Natural killer cell (primary cell): ENCODE data around the gene ANKRD60. TPM values are rescaled to one million over a fixed set of nuclear protein-coding genes. Genes with fewer than 3 reads are reported as not detected.

Experiments
- ATAC-seq, 3 donors: fragments of 150-1000 bp in 2 of 3; fragments of 200-7000 bp in 1 of 3; cut with Tn5 transposase; 1 replicate in 1 of 3; 2 replicates in 2 of 3; pipeline ENCODE4 v1.10.0; 2021; ENCODE audit warnings: mild to moderate bottlenecking in 2 of 3, moderate library complexity in 2 of 3
- DNase-seq, 2 donors: peaks; one replicate each; pipeline versions ENCODE4 v3.0.0 to v3.0.0-alpha.2; 2013 to 2021; ENCODE audit warnings: mixed read lengths in 1 of 2
- H3K27ac ChIP-seq: one replicate; pipeline ENCODE4 v1.5.1; 2013; ENCODE audit warnings: mild to moderate bottlenecking, low read length
- H3K27me3 ChIP-seq: one replicate; pipeline ENCODE4 v1.6.1; 2013; ENCODE audit warnings: low read length; ENCODE audit not compliant: control insufficient read depth, insufficient read depth
- H3K36me3 ChIP-seq: one replicate; pipeline ENCODE4 v1.6.1; 2013; ENCODE audit warnings: low read length; ENCODE audit not compliant: control insufficient read depth, insufficient read depth
- H3K4me1 ChIP-seq: one replicate; pipeline ENCODE4 v1.6.1; 2013; ENCODE audit warnings: low read length; ENCODE audit not compliant: control insufficient read depth, insufficient read depth
- H3K4me3 ChIP-seq: one replicate; pipeline ENCODE4 v1.5.1; 2013; ENCODE audit warnings: low read length
- H3K9me3 ChIP-seq: one replicate; pipeline ENCODE4 v1.6.1; 2013; ENCODE audit warnings: low read length; ENCODE audit not compliant: control insufficient read depth, insufficient read depth
- H3K27ac Mint-ChIP-seq, 2 donors: one replicate each; pipeline ENCODE4 v1.8.0; 2022; ENCODE audit warnings: mild to moderate bottlenecking in 2 of 2, mixed read lengths in 2 of 2, moderate library complexity in 1 of 2
- H3K27me3 Mint-ChIP-seq, 2 donors: one replicate each; pipeline ENCODE4 v1.8.0; 2022; ENCODE audit warnings: low read depth in 2 of 2, mixed read lengths in 2 of 2
- H3K36me3 Mint-ChIP-seq: one replicate; pipeline ENCODE4 v1.8.0; 2022; ENCODE audit warnings: mixed read lengths
- H3K4me1 Mint-ChIP-seq, 2 donors: one replicate each; pipeline ENCODE4 v1.8.0; 2022; ENCODE audit warnings: mixed read lengths in 2 of 2
- H3K4me3 Mint-ChIP-seq: one replicate; pipeline ENCODE4 v1.8.0; 2022; ENCODE audit warnings: mild to moderate bottlenecking, moderate library complexity, mixed read lengths
- H3K9me3 Mint-ChIP-seq, 2 donors: one replicate each; pipeline ENCODE4 v1.8.0; 2022; ENCODE audit warnings: mixed read lengths in 2 of 2
- WGBS: methylation state at CpG from one replicate; pipeline ENCODE4 v1.1.7; 2013; ENCODE audit warnings: missing lambda C conversion rate; ENCODE audit not compliant: insufficient coverage; 5-methylcytosine and 5-hydroxymethylcytosine counted together
- intact Hi-C: fragments of 100-400 bp; cut with micrococcal nuclease; formaldehyde crosslinking; loops from one replicate; pipeline ENCODE4 v1.14.2; 2022
- total RNA-seq, 4 donors: library from RNA; stranded (reverse); fragments of 120-200 nt in 1 of 4; gene quantifications; one replicate each; pipeline versions ENCODE4 v1.2.3 to v1.2.4, GENCODE V29; 2013 to 2022
- TF ChIP-seq, protein P1 (sequence below): fragments of 200-600 bp; IDR thresholded peaks from one replicate; pipeline ENCODE4 v1.8.0; 2022; ENCODE audit warnings: antibody characterized with exemption

ANKRD60 gene
- total RNA-seq, 3 donors from 2014 or later (not counting 1 experiment from before 2014, with no cell fraction given), result not detected

DNA sequence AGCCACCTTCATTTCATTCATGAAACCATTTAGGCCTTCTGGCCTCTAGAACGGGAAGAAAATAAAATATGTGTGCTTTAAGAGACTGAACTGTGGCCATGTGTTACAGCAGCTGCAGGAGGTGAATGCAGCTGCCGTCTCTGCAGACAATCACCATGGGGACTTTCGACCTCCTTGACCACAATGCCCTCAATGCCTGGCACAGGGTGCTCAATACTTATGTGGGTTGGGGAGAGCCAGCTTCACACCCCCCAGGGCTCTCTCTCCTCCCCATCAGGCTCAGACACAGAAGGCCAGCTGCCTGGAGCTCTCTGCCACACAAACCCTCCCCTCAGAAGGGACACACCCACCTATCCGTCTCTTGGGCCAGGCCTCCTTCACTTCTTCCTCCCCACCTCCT lies 43.5 kb downstream of the ANKRD60 start:
- Histone ChIP-seq H3K36me3 (no peaks in the 10 kb centered on the region), H3K4me3 (no peak overlapping the region), H3K27ac (no peak overlapping the region), H3K4me1 (peaks cover under 1% of the 10 kb centered on the region), H3K27me3 (no peaks in the 10 kb centered on the region), H3K9me3 (no peaks in the 10 kb centered on the region)
- no peaks in the 10 kb centered on the region for H3K36me3 Mint-ChIP-seq
- peaks cover 15 to 21% of the 10 kb centered on the region in 2 donors for H3K27me3 Mint-ChIP-seq
- 79% methylated on average over 4 of the region's 4 CpGs for WGBS
- TF ChIP-seq, protein P1, sequence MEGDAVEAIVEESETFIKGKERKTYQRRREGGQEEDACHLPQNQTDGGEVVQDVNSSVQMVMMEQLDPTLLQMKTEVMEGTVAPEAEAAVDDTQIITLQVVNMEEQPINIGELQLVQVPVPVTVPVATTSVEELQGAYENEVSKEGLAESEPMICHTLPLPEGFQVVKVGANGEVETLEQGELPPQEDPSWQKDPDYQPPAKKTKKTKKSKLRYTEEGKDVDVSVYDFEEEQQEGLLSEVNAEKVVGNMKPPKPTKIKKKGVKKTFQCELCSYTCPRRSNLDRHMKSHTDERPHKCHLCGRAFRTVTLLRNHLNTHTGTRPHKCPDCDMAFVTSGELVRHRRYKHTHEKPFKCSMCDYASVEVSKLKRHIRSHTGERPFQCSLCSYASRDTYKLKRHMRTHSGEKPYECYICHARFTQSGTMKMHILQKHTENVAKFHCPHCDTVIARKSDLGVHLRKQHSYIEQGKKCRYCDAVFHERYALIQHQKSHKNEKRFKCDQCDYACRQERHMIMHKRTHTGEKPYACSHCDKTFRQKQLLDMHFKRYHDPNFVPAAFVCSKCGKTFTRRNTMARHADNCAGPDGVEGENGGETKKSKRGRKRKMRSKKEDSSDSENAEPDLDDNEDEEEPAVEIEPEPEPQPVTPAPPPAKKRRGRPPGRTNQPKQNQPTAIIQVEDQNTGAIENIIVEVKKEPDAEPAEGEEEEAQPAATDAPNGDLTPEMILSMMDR, result no peak
- H3K4me3 Mint-ChIP-seq, result no peak overlapping the region
- H3K9me3 Mint-ChIP-seq, result no peaks in the 10 kb centered on the region
- intact Hi-C loops, result no loop called here
- DNase-seq, result no peak
- ATAC-seq, result no peak
- H3K27ac Mint-ChIP-seq, result no peak overlapping the region
- peaks cover 0 to under 1% of the 10 kb centered on the region in 2 donors for H3K4me1 Mint-ChIP-seq

GRCh38 chr20:58184063-58184462 lies 44.4 kb downstream of the ANKRD60 start:
- WGBS, result 83% methylated on average over 3 of the region's 3 CpGs

GRCh38 chr20:58182521-58183140 lies 45.8 kb downstream of the ANKRD60 start:
- no peak overlapping the region for H3K27ac Mint-ChIP-seq

More at GRCh38 chr20:58184063-58184462, 44.4 kb downstream of the ANKRD60 start:
- TF ChIP-seq, protein P1, result no peak
- Histone ChIP-seq H3K4me3 (no peak overlapping the region), H3K9me3 (no peaks in the 10 kb centered on the region), H3K27ac (no peak overlapping the region), H3K4me1 (peaks cover 9% of the 10 kb centered on the region), H3K27me3 (no peaks in the 10 kb centered on the region), H3K36me3 (no peaks in the 10 kb centered on the region)
- DNase-seq, result no peak
- intact Hi-C loops, result no loop called here
- no peak overlapping the region for H3K4me3 Mint-ChIP-seq
- no peaks in the 10 kb centered on the region for H3K36me3 Mint-ChIP-seq
- peaks cover 17 to 21% of the 10 kb centered on the region in 2 donors for H3K27me3 Mint-ChIP-seq
- no peak for ATAC-seq
- H3K9me3 Mint-ChIP-seq, result no peaks in the 10 kb centered on the region
- H3K27ac Mint-ChIP-seq, result no peak overlapping the region
- H3K4me1 Mint-ChIP-seq, result peaks cover 0 to 9% of the 10 kb centered on the region in 2 donors

More at GRCh38 chr20:58182521-58183140, 45.8 kb downstream of the ANKRD60 start:
- TF ChIP-seq, protein P1, result no peak
- H3K27me3 Mint-ChIP-seq, result peaks cover 17 to 21% of the 10 kb centered on the region in 2 donors
- DNase-seq, result no peak
- Histone ChIP-seq H3K9me3 (no peaks in the 10 kb centered on the region), H3K27me3 (no peaks in the 10 kb centered on the region), H3K4me3 (no peak overlapping the region), H3K27ac (no peak overlapping the region), H3K4me1 (peaks cover 10% of the 10 kb centered on the region), H3K36me3 (no peaks in the 10 kb centered on the region)
- intact Hi-C loops, result no loop called here
- 89% methylated on average over 8 of the region's 8 CpGs for WGBS
- H3K36me3 Mint-ChIP-seq, result no peaks in the 10 kb centered on the region
- no peaks in the 10 kb centered on the region for H3K9me3 Mint-ChIP-seq
- H3K4me1 Mint-ChIP-seq, result peaks cover 0 to 9% of the 10 kb centered on the region in 2 donors
- no peak for ATAC-seq
- no peak overlapping the region for H3K4me3 Mint-ChIP-seq
